Liver (tissue), 9 donors: ENCODE results near the gene PISD. TPM values are rescaled to one million over a fixed set of nuclear protein-coding genes. Genes with fewer than 3 reads are reported as not detected.

Source experiments
- DNase-seq: peaks from one replicate; pipeline ENCODE4 v3.0.0-alpha.2; 2017; ENCODE audit warnings: low spot score
- H3K27ac ChIP-seq, 2 donors: one replicate each; pipeline ENCODE4 v1.7.0; 2013; ENCODE audit warnings: inconsistent platforms in 2 of 2, low read length in 2 of 2, control low read depth in 1 of 2, low read depth in 1 of 2, mild to moderate bottlenecking in 1 of 2
- H3K27me3 ChIP-seq, 4 donors: one replicate each; pipeline versions ENCODE4 v1.6.1 to v1.7.0; 2013; ENCODE audit warnings: low read length in 3 of 4, inconsistent platforms in 1 of 4, mild to moderate bottlenecking in 1 of 4, moderate library complexity in 1 of 4; ENCODE audit not compliant: control insufficient read depth in 4 of 4, insufficient read depth in 4 of 4
- H3K36me3 ChIP-seq, 4 donors: one replicate each; pipeline versions ENCODE4 v1.6.1 to v1.7.0; 2013; ENCODE audit warnings: low read length in 3 of 4, mild to moderate bottlenecking in 3 of 4, low read depth in 1 of 4, moderate library complexity in 1 of 4; ENCODE audit not compliant: control insufficient read depth in 4 of 4, insufficient read depth in 3 of 4
- H3K4me1 ChIP-seq, 4 donors: one replicate each; pipeline versions ENCODE4 v1.6.1 to v1.7.0; 2013; ENCODE audit warnings: low read length in 3 of 4, mild to moderate bottlenecking in 3 of 4, moderate library complexity in 1 of 4; ENCODE audit not compliant: control insufficient read depth in 4 of 4, insufficient read depth in 4 of 4
- H3K4me3 ChIP-seq, 3 donors: one replicate each; pipeline versions ENCODE4 v1.6.1 to v1.7.0; 2013; ENCODE audit warnings: low read length in 3 of 3, control low read depth in 1 of 3, low read depth in 1 of 3, mild to moderate bottlenecking in 1 of 3
- H3K9ac ChIP-seq, 2 donors: one replicate each; pipeline ENCODE4 v1.7.0; 2013; ENCODE audit warnings: low read length in 2 of 2, mild to moderate bottlenecking in 2 of 2, moderate library complexity in 2 of 2, control low read depth in 1 of 2, low read depth in 1 of 2
- H3K9me3 ChIP-seq, 4 donors: one replicate each; pipeline versions ENCODE4 v1.6.1 to v1.7.0; 2013; ENCODE audit warnings: low read length in 3 of 4; ENCODE audit not compliant: control insufficient read depth in 4 of 4
- FOXA1 ChIP-seq: IDR thresholded peaks from 2 replicates; pipeline ENCODE4 v1.6.1; 2016; ENCODE audit warnings: antibody characterized with exemption
- FOXA2 ChIP-seq: IDR thresholded peaks from 2 replicates; pipeline ENCODE4 v1.6.1; 2016; ENCODE audit warnings: antibody characterized with exemption
- GABPA ChIP-seq, 2 donors: IDR thresholded peaks in 1 of 2; conservative IDR thresholded peaks in 1 of 2; 2 replicates each; pipeline ENCODE4 v1.6.1; 2016; ENCODE audit warnings: antibody characterized with exemption in 2 of 2, mild to moderate bottlenecking in 1 of 2, moderate library complexity in 1 of 2
- HNF4A ChIP-seq, 2 donors: conservative IDR thresholded peaks; 2 replicates each; pipeline ENCODE4 v1.6.1; 2016; ENCODE audit warnings: antibody characterized with exemption in 2 of 2, mild to moderate bottlenecking in 2 of 2
- NR2F2 ChIP-seq: IDR thresholded peaks from 2 replicates; pipeline ENCODE4 v1.6.1; 2016; ENCODE audit warnings: antibody characterized with exemption
- RAD21 ChIP-seq, 2 donors: IDR thresholded peaks; 2 replicates each; pipeline ENCODE4 v1.6.1; 2016; ENCODE audit warnings: antibody characterized with exemption in 2 of 2, mild to moderate bottlenecking in 2 of 2
- RXRA ChIP-seq, 2 donors: IDR thresholded peaks; 2 replicates each; pipeline ENCODE4 v1.6.1; 2017 to 2018; ENCODE audit warnings: antibody characterized with exemption in 2 of 2, mild to moderate bottlenecking in 1 of 2
- SP1 ChIP-seq: IDR thresholded peaks from 2 replicates; pipeline ENCODE4 v1.6.1; 2018; ENCODE audit warnings: antibody characterized with exemption, mild to moderate bottlenecking
- TAF1 ChIP-seq: conservative IDR thresholded peaks from 2 replicates; pipeline ENCODE4 v1.6.1; 2016; ENCODE audit warnings: antibody characterized with exemption, mild to moderate bottlenecking
- YY1 ChIP-seq: IDR thresholded peaks from 2 replicates; pipeline ENCODE4 v1.6.1; 2016; ENCODE audit warnings: antibody characterized with exemption, mild to moderate bottlenecking
- WGBS: extraction: QIAGEN DNeasy Blood & Tissue Kit; methylation state at CpG from one replicate; pipeline ENCODE4 v1.1.7; 2013; 5-methylcytosine and 5-hydroxymethylcytosine counted together
- polyA plus RNA-seq, 2 donors: library from polyadenylated mRNA; stranded (reverse) in 1 of 2; unstranded in 1 of 2; fragments of 200-250 nt in 1 of 2; fragments of >200 nt in 1 of 2; fragmentation: Nextera tagmentation in 1 of 2; extraction: Ambion mirVana in 1 of 2; gene quantifications; one replicate each; pipeline versions ENCODE4 v1.2.1 to v1.2.3, GENCODE V29; 2013 to 2015
- total RNA-seq, 2 donors: library from RNA; depleted of rRNA; stranded (reverse); fragments of >200 nt; gene quantifications; one replicate each; pipeline ENCODE4 v1.2.3, GENCODE V29; 2014
- TF ChIP-seq, protein P1 (sequence below): IDR thresholded peaks from 2 replicates; pipeline ENCODE4 v1.6.1; 2016; ENCODE audit warnings: antibody characterized with exemption
- TF ChIP-seq, protein P2 (sequence below): fragments of 150-350 bp; IDR thresholded peaks from 2 replicates; pipeline ENCODE4 v1.5.1; 2017; ENCODE audit warnings: improper control_type of control experiment, low read depth, low read length; ENCODE audit not compliant: missing input control
- donor health status: healthy.
- donor health status: healthy.
- donor health status: healthy.
- donor health status: healthy.
- donor health status: healthy.

Gene PISD
- total and polyA plus RNA-seq, 4 donors, result 14.7 to 28.3 (median 20.4) TPM

DNA sequence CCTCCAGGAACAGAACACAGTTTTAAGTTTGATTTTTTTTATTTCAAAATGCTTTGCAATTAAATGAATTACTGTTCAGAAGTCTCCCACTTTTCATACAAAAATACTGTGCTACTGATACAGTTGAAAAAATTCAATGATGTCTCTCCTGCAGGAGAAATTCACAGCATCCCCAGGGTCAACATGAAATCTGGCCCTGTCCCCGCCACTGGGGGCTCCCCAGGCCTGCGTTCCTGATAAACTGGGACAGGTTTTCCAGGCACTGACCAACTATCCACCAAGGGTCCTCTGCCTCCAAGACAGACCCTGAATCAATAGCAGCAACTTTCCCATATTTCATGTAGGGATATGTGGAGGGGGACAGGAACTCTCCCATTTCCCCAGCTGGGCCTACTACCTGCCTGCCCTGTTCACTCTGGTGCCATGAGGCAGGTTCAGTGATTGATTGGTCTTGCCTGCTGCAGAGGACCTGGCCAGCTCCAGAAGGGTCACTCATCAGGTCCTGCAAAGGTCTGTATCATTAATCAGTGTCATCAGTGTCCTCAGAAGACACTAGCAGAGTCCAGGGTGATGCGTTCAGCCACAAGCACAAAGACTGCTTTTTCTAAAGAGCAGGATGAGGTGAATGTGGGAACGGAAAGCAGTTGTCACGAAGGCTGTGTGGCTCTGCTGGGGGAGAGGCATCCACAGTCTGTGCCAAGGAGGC is 43.4 kb downstream of the PISD start (continued):
- TF ChIP-seq, protein P1, sequence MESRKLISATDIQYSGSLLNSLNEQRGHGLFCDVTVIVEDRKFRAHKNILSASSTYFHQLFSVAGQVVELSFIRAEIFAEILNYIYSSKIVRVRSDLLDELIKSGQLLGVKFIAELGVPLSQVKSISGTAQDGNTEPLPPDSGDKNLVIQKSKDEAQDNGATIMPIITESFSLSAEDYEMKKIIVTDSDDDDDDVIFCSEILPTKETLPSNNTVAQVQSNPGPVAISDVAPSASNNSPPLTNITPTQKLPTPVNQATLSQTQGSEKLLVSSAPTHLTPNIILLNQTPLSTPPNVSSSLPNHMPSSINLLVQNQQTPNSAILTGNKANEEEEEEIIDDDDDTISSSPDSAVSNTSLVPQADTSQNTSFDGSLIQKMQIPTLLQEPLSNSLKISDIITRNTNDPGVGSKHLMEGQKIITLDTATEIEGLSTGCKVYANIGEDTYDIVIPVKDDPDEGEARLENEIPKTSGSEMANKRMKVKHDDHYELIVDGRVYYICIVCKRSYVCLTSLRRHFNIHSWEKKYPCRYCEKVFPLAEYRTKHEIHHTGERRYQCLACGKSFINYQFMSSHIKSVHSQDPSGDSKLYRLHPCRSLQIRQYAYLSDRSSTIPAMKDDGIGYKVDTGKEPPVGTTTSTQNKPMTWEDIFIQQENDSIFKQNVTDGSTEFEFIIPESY, result no peak
- no peak for TF ChIP-seq YY1
- TF ChIP-seq GABPA (IDR thresholded peaks at IDR 0.05 in 1 of 2, conservative IDR thresholded peaks at IDR 0.05 in 1 of 2), result no peak
- no peak for TF ChIP-seq NR2F2
- TF ChIP-seq SP1, result no peak
- TF ChIP-seq FOXA2, result no peak
- no peak for TF ChIP-seq RAD21 (IDR thresholded peaks at IDR 0.05)

DNA sequence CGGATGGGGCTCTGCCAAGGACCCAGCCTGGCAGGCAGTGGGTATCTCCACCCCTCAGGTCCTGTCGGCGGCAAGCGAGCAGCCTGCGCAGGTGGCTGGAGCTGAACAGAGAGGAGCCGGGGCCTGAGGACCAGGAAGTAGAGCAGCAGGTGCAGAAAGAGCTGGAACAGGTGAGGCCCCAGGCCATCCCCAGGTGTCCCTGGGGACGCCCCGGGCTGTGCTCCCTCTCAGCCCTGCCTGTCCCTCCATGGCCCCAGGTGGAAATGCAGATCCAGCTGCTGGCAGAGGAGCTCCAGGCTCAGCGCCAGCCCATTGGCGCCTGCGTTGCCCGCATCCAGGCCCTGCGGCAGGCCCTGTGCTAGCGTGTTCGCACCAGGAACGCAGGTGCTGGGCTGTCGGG is 44.0 kb downstream of the PISD start:
- WGBS, result 90% methylated on average over 17 of the region's 17 CpGs
- H3K36me3 ChIP-seq, result peaks cover 3 to 45% (median 13%) of the 10 kb centered on the region in 4 donors
- no peaks in the 10 kb centered on the region for H3K27me3 ChIP-seq
- no peak overlapping the region for H3K4me3 ChIP-seq
- no peaks in the 10 kb centered on the region for H3K9me3 ChIP-seq
- H3K27ac ChIP-seq, result no peak overlapping the region
- H3K4me1 ChIP-seq, result peaks cover 0 to 5% (median 0%) of the 10 kb centered on the region in 4 donors
- no peak overlapping the region for H3K9ac ChIP-seq
- no peak for TF ChIP-seq FOXA1
- no peak for TF ChIP-seq TAF1
- TF ChIP-seq, protein P2, sequence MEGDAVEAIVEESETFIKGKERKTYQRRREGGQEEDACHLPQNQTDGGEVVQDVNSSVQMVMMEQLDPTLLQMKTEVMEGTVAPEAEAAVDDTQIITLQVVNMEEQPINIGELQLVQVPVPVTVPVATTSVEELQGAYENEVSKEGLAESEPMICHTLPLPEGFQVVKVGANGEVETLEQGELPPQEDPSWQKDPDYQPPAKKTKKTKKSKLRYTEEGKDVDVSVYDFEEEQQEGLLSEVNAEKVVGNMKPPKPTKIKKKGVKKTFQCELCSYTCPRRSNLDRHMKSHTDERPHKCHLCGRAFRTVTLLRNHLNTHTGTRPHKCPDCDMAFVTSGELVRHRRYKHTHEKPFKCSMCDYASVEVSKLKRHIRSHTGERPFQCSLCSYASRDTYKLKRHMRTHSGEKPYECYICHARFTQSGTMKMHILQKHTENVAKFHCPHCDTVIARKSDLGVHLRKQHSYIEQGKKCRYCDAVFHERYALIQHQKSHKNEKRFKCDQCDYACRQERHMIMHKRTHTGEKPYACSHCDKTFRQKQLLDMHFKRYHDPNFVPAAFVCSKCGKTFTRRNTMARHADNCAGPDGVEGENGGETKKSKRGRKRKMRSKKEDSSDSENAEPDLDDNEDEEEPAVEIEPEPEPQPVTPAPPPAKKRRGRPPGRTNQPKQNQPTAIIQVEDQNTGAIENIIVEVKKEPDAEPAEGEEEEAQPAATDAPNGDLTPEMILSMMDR, result no peak
- no peak for DNase-seq

DNA sequence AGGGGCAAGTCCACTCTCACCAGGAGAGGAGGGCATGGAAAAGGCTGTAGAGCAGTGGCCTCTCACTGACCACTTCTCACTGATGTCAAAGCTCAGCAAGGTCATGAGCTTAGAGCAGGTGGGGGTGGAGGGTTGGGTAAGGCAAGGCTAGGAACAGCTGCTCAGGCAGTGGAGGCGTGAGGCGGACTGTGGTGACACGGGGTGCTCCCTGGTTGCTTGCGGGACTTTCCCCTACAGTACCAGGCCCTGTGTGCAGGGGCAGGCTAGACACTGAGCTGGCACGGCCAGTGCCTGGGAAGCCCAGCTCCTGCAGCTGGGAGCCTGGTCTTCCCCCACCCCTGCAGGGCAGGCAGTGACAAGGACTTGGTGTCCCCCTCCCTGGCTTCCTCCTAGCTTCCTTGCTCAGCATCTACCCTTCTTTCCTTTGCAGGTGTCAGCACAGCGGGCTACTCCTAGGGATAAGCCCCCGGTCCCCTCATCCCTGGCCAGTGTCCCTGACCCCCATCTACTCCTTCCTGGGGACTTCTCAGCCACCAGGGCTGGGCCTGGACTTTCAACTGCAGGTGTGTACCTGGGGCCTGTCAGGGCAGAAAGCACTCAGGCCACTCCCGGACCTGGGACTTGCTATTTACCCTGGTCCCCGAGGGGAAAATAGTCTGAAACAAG is 45.6 kb downstream of the PISD start:
- H3K9ac ChIP-seq, result no peak overlapping the region
- H3K36me3 ChIP-seq, result peaks cover 3 to 36% (median 12%) of the 10 kb centered on the region in 4 donors
- peak; percentile 40 for DNase-seq
- 78% methylated on average over 9 of the region's 9 CpGs for WGBS
- TF ChIP-seq YY1 (no peak), HNF4A (conservative IDR thresholded peaks at IDR 0.05) (no peak), RXRA (IDR thresholded peaks at IDR 0.05) (no peak), RAD21 (IDR thresholded peaks at IDR 0.05) (no peak)
- no peak overlapping the region for H3K27ac ChIP-seq
- H3K27me3 ChIP-seq, result no peaks in the 10 kb centered on the region
- H3K4me3 ChIP-seq, result no peak overlapping the region
- peaks cover 0 to 5% (median 0%) of the 10 kb centered on the region in 4 donors for H3K4me1 ChIP-seq
- H3K9me3 ChIP-seq, result no peaks in the 10 kb centered on the region
